Hematopoietic multipotent progenitor cell treated with erythropoietin and hydrocortisone succinate and interleukin-3 and kit ligand, for 4 days (in vitro differentiated cells): ENCODE results near the gene PTP4A1.

Experiments used
- DNase-seq: peaks from one replicate; pipeline ENCODE4 v3.0.0-alpha.2; 2015

The PTP4A1 gene

DNA sequence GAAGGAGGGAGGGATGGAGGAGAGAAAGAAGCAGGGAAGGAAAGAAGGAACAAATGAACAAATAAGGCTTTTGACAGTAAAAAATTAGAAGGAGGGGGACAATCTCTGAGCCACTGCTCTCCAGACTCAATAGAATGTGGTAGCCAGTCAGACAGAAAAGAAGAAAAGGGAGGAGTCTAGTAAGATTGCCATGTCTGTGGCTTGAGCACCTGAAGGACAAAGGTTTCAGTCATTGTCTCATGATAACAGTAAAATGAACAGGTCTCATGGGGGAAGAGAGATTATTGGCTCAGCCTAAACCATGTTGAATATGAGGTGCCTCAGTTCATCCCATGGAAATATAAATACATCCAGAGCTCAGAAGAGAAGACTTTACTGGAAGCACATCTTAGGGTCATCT lies 14.0 kb upstream of the PTP4A1 start:
- no peak for DNase-seq

DNA sequence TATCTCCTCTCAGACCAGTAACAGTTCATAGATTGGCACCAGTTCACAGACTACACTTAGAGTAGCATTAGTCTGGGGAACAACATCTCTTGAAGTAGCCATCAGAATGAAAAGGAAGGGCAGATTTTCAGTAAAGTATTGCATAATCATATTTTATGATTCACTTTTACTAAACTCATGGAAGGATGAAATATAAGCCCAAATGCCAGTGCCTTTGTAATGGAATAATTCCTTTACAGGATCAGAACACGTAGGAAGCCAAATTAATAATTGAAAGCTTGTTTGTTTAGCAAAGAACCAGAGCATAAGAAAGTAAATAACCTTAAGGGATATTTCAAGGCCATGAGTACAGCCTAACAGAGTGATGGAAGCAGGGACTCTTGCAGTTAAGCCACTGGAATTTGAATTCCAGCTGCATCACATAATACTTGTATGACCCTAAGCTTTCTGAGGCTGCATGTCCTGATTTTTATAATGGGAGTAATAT lies 11.4 kb upstream of the PTP4A1 start:
- no peak for DNase-seq

DNA sequence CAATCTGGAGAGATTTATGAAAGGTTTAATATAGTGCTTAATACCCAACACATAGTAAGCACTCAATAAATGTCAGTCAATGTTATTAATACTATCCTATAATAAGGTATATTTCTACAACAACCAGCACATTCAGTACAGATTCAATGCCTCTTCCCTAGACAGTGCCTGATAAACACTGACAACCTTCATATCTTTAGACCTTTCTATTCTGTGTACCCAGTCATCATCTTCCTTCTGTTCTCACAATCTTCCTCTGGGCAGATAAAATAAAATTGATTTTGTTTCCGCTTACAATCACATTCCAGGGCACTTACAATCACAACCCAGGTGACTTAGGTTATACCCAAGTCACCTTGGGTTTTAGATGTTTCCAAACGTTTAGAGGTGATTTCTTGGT lies 11.0 kb upstream of the PTP4A1 start:
- DNase-seq, result no peak

DNA sequence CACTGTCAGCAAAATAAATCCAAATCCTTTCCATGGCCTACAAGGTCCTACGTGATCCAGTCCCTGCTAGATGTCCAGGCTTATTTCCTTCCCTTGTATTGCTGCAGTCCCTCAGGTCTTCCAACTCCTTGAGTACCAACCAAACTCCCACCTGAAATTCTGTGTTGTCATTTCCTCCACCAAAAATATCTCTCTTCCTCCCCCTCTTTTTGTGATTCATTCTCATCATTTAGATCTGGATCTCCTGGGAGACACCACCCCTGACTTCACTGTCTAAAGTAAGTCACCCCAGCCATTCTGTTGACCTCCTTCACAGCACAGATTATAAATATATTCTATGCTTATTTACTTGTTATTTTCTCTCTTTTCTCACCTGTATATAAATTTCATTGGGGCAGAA lies 9.0 kb upstream of the PTP4A1 start:
- DNase-seq, result no peak

DNA sequence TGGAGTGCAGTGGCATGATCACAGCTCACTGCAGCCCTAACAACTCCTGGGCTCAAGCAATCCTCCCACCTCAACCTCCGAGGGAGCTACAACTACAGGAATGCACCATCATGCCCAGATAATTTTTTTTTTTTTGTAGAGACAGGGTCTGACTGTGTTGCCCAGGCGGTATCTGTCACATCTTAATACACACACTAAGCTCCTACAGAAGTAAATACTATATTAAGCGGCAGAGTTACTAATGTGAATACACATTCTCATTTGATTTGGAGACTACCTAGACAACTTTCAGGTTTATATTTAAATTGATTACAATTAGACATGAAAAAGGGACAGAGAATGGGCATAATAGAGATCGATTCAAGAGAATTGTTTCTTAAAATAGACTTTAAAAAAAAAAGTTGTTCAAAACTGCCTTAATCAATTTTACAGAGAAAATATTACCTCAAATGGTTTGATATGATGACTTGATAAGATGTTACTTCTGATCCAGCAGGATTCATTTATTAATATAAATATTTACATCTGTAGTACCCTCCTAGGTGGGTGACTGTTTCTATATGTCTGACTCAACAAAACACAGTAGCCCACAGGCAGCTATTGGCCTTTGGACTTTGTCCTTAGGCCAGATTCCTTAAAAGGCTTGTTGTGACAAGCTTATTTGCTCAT lies 7.1 kb upstream of the PTP4A1 start:
- no peak for DNase-seq

DNA sequence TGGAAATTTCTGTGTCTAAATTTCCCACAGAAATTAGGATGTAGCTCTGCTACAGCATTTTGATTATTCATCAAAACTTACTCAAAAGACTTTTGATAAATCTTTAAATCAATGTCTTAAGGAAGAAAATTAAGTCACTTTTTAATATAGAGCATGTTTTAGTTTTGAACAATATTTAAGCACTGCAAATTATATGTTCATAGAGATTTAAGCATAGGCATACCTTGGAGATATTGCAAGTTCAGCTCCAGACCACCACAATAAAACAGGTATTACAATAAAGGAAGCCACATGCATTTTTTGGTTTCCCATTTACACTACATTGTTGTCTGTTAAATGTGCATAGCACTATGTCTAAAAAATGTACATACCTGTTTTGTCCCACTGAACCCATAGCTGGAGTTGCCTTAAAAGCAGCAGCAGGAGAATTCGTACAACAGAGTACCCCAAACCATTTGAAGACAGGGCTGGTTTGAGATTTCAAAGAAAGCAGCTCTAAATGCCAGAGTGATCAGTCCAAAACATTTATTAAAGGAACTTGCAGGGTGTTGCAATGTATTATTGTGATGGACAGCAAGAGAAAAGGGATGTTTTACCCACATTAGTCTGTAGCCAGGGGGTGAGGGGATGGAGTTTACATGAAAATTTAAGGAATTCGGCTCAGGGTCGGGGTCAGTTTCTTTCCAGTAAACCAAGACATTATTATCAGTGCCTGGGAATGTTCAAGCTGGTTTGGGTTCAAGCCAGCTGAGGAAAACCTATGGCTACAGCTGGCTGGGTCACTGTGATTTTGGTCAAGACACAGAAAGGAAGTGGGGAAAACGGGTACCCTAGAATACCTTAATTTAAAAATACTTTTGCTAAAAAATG lies 6.3 kb upstream of the PTP4A1 start:
- DNase-seq, result no peak

DNA sequence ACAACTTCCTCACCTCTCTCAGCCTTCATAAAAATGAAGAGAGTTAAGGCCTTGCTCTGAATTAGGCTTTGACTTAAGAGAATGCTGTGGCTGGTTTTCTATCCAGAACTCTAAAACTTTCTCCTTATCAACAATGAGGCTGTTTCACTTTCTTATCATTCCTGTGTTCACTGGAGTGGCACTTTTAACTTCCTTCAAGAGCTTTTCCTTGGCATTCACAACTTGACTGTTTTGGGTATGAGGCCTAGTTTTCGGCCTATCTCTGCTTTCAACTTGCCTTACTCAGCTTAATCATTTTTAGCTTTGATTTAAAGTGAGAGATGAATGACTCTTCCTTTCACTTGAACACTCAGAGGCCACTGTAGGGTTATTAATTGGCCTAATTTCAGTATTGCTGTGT lies 4.3 kb upstream of the PTP4A1 start:
- no peak for DNase-seq

DNA sequence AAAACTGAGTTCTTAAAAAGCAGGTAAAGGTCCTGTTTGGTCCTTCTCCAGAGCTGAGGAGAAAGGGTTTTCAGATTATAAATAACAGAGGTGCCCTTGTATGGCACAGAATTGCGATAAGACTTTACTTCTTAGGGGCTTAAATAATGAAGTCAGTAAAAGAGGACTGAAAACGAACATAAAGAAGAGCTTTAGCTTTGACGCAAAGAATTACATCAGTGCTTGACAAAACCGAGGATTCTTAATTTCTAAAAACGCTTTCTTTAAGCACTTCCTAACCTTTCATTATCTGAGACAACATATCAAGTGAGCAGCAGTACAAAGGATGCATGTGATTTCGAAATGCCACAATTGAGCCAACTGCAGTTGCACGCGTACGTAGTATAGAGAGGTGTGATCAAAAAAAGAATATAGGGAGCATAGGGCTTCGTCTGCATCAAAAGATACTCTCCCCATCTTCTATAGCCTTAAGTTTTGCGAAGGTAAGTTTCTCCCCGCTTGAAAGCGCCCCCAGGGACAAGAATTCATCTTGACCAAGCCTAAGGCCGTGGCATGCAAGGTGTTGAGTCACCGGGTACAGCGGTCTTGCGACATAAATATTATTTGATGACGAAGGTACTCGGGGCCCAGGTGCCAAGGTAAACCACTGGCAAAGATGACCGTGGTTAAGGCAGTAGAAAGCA lies 778 bp upstream of the PTP4A1 start:
- no peak for DNase-seq

DNA sequence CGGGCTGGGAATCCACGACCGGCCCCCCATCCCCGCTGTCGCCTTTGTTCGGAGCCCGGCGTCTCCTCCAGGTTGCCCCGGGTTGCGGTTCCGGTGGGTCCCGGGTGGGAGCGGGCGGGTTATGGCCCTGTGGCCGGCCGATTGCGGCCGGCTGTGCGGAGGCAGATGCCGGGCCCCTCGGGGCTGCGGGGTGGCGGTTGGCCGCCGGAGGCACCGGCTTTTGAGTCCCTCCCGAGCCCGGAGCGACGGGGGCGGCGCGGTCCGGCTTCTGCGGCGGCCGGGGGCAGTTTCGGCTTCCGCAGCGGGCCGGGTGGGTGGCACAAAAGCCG lies 431 bp downstream of the PTP4A1 start:
- DNase-seq, result no peak

DNA sequence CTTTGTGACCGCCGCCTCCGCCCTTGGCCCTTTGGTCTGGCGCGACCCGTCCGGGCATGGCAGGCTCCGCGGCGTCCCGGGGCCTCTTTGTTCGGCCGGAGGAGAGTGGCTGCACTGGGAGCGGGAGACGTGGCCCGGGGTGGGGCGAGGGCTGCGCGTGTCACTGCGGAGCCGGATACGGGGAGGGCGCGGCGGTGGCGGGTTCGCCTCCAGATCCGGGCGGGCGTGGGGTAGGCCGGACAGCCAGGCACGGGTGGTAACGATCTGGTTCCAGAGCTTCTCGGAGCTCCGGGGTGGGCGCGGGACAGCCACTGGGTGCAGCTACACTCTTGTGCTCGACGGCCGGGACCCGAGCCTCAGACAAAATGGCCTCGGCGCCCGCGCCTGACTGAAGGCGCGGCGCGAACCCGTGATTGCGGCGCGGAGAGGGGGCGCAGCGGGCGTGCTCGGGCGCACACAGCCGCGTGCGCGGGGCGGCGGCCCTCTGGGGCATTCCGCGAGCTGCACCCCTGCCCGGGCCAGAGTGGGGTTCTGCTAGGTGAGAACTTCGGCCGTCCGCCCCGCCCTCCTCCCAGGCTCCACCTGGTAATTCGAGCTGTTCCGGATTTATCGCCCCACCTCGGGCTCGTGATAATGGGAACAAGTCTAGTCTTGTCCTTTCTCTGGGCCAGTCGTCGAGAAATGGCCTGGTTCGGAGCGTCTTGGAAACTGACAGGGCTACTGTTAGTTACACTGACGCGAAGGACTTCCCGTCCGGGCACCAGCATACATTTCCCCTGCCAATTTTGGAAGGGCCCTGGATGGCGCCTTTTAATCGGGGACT lies 1.0 kb downstream of the PTP4A1 start:
- peak; percentile 83 for DNase-seq

DNA sequence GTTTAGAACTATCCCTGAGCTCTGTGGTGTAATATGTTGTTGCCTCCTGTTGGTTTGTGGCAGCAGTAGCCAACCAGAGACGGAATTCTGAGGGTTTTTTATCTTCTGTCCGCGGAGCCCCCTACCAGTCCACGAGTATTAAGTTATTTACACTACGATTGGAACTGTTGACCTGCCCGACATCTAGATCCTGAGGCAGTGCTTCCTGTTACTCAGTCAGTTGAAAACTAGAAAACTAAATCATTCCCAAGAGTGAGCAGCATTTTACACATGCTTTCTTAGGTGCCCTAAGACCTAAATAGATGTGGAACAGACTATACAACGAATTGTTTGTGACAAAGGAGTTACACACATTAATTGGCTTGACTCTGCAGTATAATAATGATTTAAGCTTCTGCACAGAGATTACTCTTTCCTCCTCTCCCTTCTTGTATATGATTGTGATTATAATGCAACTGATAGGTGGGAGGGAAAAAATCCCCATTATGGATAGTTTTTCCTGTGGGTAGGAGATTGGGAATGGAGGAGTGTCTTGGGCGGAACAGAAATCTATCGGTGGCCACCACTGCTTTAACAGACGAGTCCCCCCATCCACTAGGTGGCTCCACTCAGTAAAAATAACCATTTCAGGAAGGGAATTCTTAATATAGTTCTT lies 1.7 kb downstream of the PTP4A1 start:
- peak; percentile 86 for DNase-seq

DNA sequence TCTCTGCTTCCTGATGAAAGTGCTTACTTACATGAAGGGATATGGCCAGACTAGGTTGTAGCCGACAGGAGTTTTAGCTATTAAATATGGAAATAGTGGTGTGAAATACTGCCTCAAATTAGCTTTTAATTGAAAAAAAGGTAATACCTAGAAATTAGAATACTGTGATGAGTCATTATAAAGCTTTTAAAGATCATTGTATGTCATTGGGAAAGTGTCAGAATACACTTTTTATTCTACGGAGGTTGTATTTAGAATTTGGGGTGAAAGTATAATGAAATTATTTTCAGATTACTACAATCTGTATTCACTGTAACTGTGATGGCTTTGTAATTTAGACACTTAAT lies 2.2 kb downstream of the PTP4A1 start:
- DNase-seq, result no peak

DNA sequence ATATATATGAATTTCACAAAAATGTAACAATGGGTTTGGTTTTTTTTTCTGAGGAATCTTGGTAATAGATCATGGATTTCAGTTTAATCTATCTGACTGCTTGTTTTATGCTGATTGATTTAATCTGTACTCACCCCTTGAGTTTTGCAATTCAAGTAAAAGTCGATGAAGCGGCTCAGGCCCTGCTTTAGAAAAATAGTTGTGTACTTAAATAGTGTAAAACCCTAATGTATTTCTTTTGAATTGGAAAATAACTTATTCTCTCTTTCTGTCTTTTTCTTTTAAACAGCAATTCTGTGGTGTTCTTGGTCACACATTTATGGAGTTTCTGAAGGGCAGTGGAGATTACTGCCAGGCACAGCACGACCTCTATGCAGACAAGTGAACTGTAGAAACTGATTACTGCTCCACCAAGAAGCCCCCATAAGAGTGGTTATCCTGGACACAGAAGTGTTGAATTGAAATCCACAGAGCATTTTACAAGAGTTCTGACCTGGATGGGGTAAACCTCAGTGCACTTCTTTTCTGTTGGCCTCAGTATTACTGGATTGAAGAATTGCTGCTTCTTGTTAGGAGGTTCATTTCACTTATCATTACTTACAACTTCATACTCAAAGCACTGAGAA lies 4.0 kb downstream of the PTP4A1 start:
- no peak for DNase-seq

DNA sequence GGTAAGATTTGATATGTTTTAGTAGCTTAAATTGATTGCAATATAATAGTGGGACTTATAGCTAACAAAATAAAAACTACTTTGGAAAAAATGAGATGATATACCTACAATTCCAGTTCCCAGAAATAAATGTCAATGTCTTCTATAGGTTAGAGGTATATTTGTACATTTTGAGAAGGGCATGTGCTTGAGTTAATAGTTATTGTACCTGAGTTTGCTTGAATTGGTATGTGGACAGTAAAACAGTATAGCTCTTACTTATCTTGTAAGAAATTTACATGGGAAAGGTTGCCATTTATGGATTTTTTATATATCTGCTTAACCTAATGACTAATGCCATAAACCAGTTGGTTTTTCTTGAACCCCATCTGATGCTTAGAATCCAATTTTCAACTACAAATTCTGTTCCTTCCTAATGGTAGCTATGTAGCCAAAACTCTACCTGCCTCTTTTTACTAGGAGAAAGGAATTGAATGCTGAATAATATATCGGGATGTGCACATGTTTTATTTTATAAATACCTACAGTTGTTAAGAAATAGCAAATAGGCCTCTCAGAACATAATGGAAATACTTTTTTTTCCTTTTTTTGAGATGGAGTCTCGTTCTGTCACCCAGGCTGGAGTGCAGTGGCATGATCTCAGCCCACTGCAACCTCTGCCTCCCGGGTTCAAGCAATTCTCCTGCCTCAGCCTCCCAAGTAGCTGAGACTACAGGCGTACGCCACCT lies 4.9 kb downstream of the PTP4A1 start:
- DNase-seq, result no peak

DNA sequence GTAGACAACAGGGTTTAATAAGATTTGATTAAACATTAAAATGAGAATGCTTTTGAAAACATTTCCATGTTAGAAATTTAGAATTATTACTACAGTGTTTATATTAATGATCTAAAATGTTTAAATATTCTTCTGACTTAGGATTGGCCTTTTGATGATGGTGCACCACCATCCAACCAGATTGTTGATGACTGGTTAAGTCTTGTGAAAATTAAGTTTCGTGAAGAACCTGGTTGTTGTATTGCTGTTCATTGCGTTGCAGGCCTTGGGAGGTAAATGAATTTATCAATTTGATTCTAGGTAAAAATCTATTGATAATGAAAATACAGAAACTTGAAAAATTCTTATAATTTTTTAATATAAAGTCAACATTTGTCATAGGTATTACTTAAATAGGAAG lies 6.5 kb downstream of the PTP4A1 start:
- no peak for DNase-seq

DNA sequence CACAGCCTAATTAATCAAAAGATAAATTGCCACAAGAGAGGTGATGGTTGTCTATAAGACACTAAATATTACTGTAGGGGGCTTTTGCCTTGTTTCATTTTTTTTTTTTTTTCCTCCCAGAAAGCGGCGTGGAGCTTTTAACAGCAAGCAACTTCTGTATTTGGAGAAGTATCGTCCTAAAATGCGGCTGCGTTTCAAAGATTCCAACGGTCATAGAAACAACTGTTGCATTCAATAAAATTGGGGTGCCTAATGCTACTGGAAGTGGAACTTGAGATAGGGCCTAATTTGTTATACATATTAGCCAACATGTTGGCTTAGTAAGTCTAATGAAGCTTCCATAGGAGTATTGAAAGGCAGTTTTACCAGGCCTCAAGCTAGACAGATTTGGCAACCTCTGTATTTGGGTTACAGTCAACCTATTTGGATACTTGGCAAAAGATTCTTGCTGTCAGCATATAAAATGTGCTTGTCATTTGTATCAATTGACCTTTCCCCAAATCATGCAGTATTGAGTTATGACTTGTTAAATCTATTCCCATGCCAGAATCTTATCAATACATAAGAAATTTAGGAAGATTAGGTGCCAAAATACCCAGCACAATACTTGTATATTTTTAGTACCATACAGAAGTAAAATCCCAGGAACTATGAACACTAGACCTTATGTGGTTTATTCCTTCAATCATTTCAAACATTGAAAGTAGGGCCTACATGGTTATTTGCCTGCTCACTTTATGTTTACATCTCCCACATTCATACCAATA lies 7.8 kb downstream of the PTP4A1 start:
- no peak for DNase-seq

DNA sequence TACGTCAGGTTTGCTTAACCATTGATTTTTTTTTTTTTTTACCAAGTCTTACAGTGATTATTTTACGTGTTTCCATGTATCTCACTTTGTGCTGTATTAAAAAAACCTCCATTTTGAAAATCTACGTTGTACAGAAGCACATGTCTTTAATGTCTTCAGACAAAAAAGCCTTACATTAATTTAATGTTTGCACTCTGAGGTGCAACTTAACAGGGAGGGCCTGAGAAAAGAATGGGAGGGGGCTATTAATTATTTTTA lies 8.4 kb downstream of the PTP4A1 start:
- no peak for DNase-seq

DNA sequence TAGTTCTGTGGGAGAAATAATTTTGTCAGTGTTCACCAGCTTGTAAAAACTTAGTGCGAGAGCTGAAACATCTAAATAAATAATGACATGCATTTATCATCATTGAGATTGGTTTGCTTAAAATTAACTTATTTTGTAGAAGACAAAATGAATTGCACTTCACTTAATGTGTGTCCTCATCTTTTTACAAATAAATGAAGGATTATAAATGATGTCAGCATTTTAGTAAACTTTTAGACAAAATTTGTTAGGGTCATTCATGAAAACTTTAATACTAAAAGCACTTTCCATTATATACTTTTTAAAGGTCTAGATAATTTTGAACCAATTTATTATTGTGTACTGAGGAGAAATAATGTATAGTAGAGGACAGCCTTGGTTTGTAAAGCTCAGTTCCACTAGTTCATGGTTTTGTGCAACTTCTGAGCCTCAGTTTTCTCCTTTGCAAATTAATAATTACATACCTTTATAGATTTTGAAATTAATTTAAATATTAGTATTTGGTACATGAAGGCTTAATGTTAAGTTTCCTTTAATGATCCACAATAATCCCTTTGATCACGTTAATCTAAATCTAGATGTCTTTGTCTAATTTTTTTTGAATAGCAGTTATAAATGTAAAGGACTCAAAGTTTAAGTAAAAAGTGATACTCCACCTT lies 9.2 kb downstream of the PTP4A1 start:
- no peak for DNase-seq

DNA sequence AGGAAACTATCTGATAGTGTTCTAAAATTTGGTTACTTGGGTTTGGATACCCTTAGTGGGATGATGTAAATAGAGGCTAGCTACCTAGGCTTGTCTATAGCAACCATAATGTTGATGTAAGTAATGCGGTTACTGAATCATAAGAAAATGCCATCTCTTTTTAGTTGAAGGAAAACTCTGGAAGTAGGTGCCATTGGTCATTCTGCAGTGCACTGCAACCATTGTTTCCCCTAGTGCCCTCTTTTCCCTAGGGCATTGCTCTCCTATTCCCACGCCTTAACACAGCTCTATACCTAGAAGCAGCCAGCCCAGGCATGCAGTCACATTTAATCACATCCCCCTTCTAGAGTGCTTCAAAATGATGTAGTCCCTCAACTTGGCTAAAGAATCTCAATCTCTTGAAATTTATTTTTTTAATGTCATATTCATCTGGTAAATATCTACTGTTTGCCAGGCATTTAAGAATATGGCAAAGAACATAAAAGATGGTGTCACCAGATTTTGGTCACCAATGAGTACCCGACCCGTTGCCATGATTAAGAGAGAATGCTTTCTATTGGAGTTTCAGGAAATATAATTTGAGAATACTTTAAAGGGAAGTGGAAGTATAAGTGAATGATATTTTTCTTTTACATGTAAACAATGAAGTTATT lies 10.4 kb downstream of the PTP4A1 start:
- DNase-seq, result no peak

DNA sequence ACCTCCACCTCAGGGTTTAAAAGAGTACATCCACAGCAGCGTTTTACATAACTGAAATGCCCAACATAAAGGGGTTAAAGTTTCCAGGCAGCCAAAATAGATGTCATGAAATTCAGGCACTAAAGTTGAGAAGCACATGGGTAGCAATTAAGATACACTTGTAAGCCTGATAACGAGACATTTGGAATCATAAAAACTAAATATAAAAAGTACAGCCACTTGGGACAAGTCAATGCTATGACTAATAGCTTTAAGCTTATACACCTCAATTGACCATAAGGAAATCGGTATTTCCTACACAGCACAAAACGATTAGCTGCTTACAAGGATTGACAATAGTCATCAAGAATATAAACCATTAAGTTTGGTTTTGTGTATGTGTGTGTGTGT lies 11.8 kb downstream of the PTP4A1 start:
- no peak for DNase-seq
